HG03159 (cell line): ENCODE results near the gene MICALL1.

ENCODE experiments used
- ATAC-seq: cut with Tn5 transposase; IDR thresholded peaks from one replicate; pipeline ENCODE4 v1.9.1; 2021; ENCODE audit warnings: mild to moderate bottlenecking, moderate library complexity; ENCODE audit not compliant: unreplicated experiment

Gene MICALL1

DNA sequence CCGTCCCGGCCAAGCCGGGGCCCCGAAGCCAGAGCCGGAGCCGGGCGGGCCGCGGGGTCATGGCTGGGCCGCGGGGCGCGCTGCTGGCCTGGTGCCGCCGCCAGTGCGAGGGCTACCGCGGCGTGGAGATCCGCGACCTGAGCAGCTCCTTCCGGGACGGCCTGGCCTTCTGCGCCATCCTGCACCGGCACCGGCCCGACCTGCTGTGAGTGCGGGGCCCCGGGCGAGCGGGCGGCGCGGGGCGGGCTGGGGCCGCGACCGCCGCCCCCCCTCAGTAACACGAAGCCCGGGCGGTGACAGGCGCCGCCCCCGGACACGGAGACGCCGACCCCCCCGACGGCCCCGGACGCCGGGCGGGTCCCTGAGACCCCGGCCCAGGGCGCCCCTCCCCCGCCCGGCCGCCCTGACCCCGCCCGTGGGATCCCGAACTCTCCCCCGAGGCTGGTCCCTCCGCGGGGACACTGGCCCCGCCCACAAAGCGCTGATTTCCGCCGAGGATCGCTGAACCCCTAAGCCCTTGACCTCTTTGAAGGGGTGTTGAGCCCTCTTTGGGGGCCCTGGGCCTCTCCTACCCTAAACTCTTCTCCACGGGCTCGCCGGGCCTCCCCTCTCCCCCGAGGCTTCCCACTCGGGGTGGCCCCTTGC lies 389 bp downstream of the MICALL1 start:
- ATAC-seq: peak; percentile 28

DNA sequence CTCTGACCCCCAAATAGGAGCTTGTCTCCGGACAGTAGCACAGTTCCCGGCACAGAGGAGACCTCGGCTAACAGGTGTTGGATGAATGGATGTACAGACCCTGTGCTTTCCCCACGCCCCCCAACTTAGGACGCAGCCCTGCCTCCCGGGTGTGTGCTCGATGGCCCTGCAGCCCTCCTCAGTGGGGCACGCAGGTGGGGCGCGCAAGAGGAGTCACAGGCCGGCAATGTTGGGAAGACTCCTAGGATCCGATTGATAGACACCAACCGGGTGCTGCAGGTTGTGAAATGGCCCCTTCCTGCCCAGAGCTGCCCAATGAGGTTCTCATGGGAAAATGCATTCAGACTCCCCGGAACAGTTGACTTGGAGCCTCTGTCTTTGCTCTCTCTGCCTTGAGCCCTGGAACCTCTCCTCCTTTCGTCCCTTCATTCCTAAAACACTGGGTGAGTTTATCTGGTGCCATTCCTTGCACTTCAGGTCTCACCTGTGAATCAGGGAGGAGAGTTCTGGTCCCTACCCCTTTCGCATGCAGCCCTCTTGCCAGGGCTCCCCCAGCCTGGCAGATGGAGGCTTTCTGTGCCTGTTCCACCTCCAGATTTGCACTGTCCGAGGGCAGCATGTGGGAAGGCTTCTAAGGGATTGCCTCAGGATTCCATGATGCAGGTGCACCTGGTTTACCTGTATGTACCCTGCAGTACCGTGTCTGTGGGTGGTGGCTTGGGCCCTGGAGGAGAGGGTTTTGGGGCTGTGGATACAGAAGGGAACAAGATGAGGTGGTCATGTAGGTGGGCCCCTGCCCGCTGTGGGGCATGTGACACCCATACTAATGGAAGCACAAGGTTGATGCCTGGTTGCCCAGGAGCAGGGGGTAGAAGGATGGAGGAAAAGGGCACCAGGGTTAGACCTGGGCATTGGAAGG lies 1.2 kb downstream of the MICALL1 start:
- ATAC-seq: no peak

DNA sequence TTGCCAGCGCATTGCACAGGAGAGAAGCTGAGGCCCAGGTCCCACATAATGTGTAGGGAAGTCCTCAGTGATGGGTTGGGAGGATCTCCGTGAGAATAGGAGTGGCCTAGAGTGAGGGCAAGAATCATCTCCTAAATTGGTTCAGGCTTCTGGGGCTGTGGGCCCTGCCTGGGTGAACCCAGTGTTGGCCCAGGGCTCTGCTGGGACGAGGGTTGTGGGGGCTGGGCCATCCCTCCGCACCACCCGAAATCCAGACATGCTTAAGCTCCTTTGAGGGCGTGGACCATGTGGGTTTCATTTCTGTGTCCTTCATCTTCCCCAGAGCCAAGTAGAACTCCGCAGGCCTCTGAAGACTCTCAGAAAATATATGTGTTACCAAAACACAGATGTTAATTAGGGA lies 3.7 kb downstream of the MICALL1 start:
- no peak for ATAC-seq

DNA sequence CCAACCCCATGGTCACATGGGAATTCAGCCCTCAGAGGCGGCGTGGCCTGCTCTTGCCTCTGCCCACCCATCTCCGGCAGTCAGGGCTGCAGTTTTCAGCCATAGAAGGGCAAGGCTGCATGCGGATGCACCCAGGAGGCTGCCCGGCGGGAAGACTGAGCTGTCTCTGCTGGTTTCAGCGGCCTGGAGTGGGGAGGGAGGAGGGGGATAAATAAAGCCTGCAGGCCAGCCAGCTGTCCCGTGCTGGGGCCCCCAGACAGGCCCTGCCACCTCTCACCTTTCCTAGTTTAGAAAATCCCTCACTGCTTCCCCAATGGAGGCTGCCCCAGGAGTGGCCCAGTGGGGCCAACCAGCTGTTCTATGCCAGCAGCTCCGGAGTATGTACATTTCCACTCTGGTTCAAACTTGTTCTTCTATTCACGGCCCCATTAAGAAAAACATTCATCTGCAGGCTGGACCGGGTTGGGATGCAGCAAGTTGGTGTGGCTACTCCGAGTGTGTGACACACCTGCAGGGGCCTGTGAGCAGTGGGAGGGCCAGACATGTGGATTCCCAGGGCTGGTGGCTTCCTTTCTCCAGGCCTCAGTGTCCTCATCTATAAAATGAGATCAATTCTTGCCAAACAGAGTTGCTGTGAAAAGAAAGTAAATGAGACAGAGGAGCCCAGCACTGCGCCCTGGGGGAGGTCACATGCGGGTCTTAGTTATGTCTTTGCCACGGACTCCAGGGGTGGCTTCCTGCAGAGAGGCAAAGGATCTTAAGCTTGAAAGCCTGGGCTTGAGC lies 5.0 kb downstream of the MICALL1 start:
- no peak for ATAC-seq

DNA sequence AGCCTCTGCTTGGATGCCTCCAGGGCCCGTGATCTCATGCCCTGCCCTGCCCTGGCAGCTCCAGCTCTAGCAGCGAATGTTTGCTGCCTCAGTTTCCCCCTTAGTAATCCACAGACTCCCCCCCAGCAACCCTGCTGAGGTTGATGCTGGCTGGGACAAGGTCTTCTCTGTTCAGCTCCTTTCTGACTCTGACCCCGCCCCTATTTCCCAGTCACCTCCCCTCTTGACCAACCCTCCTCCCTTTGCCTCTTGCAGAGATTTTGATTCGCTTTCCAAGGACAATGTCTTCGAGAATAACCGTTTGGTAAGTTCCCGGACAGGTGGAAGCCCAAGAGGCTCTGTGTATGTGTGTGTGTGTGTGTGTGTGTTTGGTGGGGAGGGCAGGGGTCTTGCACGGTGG lies 5.6 kb downstream of the MICALL1 start:
- no peak for ATAC-seq

DNA sequence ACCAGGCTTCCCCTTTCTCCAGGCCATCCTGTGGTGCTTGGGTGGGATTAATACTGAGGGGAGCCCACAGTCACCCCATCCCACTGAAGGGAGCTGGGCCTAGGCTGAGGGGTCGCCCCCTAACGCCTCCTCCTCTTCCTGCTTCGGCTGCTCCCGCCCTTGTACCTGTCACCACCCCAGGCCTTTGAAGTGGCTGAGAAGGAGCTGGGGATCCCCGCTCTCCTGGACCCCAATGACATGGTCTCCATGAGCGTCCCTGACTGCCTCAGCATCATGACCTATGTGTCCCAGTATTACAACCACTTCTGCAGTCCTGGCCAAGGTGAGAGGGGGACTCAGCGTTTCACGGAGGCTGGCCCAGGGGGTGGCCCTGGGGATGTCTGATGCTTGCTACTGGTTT lies 6.1 kb downstream of the MICALL1 start:
- no peak for ATAC-seq

DNA sequence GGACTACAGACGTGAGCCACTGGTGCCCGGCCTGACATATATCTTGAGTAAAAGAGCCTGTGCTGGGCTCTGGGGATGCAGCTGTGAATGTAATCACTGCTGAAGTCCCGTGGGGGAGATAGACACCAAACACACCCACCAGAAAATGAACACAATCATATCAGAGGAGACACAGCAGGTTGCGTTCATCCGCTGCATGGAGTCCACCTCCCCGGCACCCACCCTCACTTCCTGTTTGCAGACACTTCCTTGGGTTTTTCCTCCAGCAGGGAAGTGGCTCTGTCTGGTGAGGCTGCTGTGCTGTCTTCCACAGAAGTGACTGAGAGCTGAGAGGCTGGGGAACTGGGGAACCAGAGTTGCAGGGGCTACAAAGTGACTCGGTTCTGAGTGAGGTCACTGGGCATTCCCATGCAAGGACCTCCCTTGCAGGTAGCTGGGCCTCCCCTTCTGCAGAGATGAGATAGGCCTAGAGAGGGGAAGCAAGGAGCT lies 7.2 kb downstream of the MICALL1 start:
- no peak for ATAC-seq

DNA sequence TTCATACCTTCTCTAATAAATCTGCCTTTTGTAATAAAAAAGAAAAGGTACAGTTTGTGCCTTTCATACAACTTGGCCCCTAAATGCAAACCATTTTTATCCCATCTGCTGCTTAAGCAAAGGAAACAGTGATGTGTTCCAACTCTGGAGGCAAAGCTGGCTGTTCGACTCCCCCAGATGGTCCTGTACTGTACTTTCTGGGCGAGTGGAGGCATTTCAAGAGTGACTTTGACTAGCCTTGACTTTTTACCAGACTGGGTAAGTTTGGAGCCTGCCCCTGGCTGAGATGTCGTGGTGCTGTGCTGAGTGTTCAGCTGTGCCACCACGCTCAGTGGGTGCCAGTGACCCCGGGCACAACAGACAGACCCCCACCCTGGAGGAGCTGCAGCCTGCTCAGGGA lies 10.2 kb downstream of the MICALL1 start:
- ATAC-seq: no peak

DNA sequence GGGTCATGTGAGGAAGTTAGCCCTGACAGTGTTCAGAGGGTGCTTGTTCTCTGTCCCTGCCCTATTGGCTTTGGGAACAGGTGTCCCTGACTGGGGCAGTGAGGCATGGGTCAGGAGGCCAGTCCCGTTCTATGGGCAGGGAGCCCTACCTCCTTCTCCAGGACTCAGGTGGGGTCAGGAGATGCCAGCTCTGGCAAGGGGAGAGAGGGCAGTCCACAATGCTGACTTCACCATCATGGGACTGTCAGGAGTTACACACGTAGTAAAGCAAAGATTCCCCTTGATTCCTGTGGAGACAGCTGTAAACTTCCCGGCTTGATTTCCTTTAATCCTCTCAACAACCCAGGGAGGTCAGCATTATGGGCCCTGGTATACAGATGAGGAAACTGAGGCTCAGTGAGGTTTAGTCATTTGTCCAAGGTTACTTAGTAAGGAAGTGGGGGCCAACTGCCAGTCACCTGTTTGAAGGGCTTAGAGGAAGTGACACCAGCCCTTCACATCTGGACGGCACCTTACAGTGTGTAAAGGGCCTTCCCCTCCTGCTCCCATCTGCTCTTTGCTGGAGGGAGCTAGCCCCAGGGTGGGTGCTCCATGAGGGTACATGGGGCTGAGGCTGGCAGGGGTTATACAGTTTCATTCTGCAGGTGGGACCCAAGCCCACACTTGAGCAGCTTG lies 11.9 kb downstream of the MICALL1 start:
- ATAC-seq: no peak

DNA sequence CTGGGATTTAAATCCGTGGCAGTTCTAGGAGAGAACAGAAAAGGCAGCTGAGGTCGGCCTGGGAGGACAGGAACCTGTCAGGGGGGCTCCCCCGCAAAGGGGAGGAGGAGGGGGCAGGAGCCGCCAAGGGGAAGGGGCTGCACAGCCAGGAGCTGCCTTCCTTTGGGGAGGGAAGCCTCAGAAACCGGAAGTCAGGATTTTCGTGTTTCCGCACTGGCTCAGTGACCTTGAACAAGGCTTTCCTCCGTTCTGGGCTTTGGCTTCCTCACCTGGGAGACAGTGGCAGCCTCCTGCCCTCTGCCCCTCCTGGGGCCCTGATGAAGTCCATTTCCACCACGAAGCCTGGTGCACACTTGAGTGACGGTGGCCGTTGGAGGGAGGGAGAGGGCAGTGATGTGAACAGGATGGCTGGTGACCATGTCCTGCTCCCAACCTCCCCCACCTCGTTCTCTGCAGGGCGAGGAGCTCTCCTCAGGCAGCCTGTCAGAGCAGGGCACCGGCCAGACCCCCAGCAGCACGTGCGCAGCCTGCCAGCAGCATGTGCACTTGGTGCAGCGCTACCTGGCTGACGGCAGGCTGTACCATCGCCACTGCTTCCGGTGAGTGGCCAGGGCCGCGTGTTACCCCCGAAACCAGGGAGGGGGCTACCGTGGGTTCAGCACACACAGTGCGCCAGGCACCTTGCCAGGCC lies 12.6 kb downstream of the MICALL1 start:
- ATAC-seq: no peak

DNA sequence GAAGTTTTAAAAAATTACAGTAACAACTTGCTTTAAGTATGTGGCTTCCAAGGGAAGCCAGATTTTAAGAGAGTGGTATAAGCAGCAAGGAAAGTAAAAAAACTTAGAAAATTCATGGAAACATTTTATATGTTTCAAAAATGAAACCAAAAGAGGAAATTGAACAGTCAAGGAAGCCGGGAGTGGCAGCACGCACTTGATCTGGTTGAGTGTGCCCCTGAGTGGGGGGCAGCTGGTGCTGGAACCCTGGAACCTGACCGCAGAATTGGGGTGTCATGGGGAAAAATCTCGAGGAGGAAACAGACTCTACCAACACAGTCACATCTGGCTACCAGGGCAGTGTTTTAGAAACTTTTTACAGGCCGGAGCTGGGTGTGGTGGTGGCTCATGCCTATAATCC lies 14.0 kb downstream of the MICALL1 start:
- ATAC-seq: no peak

DNA sequence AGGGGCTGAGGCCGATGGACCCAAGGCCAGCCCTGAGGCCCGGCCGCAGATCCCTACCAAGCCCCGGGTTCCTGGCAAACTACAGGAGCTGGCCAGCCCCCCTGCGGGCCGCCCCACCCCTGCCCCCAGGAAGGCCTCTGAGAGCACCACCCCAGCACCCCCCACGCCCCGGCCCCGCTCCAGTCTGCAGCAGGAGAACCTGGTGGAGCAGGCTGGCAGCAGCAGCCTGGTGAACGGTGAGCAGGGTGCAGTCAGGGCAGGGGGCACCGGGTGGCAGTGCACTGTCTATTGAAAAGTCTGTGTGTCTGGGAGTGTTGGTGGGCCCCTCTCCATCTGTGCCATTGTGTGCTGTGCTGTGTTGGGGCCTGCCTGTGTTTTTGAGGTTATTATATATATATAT lies 16.1 kb downstream of the MICALL1 start:
- no peak for ATAC-seq

DNA sequence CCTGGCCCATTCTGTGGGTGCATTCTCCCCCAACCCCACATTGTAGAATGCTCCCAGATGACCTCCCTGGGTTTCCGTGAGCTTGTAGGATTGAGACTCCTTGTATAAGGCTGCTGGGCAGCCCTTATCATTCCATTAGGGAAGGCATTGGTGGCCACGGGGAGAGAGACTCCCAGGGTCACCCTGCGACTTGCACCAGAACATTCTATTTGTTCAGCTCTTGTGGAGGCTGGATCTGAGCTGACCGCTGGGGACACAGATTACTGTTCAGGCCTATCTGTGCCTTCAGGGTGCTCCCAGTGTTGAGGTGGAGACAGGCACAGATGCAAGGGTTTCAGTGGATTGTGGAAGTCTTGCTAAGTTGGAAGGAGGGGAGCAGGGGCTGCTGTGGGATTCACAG lies 17.8 kb downstream of the MICALL1 start:
- no peak for ATAC-seq

DNA sequence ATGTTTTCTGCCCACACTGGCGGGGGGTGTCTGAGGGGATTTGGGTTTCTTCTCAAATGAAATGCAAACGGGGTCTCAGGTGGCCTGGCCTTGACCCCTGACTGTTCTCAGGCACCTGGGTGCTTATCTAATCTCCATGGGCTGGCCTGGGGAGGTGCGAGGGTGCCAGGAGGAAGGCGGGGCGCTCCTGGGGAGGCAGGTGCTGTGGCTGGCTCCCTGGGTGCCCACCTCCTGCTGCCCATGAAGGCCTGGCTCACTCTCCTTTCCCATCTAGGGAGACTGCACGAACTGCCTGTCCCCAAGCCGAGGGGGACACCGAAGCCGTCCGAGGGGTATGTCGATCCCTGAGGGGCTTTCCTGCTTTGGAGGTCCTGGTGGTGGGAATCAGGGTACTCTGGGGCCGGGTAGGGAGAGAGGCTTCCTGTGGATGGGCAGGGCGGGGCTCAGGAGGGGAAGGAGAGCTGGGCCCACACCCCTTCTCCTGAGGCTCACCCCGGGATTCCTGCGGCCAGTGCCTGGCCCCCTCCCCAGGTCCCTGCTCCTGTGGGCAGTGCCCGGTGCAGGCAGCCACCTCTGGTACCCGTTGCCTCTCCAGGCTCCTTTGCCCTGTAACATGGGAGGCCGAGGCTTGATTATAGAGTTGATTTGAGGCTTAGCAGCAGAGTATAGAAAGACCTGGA lies 18.4 kb downstream of the MICALL1 start:
- no peak for ATAC-seq

DNA sequence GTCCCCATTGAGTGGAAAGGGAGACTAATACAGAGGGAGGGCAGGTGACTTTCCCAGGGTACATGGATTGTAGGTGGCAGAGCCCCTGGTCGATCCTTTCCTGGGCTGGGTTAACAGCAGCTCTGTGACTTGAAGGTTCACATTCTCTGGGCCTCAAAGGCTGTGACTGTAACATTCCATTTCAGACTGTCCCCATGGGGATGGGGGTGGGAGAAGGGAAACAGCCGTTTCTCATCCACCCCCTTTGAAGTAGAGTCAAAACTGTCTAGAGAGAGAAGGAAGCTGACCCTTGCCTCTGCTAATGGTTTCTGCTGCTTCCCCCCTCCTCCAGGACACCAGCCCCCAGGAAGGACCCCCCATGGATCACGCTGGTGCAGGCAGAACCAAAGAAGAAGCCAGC lies 19.2 kb downstream of the MICALL1 start:
- no peak for ATAC-seq

DNA sequence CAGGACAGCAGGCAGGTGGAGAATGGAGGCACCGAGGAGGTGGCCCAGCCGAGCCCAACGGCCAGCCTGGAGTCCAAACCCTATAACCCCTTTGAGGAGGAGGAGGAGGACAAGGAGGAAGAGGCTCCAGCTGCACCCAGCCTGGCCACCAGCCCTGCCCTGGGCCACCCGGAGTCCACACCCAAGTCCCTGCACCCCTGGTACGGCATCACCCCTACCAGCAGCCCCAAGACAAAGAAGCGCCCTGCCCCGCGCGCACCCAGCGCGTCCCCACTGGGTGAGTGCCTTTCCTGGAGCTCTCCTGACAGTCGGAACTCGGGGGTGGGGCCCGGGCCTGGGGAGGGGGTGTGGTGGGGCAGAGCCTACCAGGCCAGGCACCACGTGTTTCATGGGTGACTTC lies 19.7 kb downstream of the MICALL1 start:
- no peak for ATAC-seq

DNA sequence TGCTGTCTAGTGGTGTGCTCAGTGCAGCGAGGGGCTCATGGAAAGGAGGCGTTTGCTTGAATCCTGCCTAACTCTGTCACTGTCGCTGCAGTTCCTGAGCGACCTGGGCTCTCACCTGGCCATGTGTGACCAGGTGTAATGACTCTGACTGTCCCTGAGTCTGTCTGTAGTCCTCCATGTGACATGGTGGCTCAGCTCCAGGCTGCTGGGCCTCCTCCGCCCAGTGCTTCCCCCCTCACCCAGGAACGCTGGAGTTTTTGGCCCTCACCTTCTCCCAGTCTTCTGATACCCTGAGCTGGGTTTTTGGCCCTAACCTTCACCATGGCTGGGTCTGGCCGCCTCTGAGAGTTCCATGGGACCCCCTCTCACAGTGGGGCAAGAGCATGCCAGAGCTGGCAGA lies 20.3 kb downstream of the MICALL1 start:
- no peak for ATAC-seq

DNA sequence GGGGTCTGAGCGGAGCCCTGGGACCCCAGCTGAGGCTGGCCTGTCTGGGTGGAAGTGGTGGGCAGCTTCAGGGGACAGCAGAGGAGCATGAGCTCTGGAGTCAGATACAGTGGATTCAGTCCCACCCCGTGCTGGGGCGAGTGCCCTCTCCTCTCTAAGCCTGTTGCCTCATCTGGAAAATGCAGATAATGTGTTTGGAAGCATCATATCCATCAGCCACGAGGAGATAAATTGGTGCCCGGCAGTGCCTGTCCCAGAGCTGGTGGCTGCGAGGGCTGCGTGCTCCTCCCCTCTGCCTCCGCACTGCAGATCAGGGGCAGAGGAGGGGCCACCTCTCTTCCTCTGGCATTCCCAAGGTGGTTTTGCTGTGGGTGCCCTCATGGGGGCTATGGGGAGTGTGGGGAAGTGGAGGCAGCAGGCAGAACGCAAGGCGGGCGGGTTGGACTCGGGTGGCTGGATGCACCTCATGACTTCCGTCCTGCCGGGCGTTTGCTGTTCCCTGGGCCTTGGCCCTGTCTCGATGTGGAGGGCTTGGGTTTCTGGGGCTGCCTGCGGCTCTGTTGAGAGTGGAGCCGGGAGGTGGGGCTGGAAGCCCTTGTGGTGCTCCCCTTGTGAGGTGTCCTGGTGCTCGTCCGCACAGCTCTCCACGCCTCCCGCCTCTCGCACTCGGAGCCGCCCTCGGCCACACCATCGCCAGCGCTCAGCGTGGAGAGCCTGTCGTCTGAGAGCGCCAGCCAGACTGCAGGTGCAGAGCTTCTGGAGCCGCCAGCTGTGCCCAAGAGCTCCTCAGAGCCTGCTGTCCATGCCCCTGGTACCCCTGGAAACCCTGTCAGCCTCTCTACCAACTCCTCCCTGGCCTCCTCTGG lies 20.9 kb downstream of the MICALL1 start:
- no peak for ATAC-seq

DNA sequence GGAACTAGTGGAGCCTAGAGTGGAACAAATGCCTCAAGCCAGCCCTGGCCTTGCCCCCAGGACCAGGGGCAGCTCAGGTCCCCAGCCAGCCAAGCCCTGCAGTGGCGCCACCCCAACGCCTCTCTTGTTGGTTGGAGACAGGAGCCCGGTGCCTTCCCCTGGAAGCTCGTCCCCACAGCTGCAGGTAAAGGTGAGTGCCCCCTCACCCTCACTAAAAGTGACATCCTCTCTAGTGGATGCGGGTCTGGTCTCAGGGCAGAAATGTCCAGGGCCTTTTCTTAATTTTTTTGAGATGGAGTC lies 21.5 kb downstream of the MICALL1 start:
- ATAC-seq: no peak
